CD4-positive, CD25-positive, alpha-beta regulatory T cell (primary cell): ENCODE data around the gene CPXM1. TPM values are rescaled to one million over a fixed set of nuclear protein-coding genes. Genes with fewer than 3 reads are reported as not detected.
"Not testable (repeated sequence)": the region's sequence is repeated elsewhere in the genome, so short reads cannot be mapped to it uniquely, and the experiment has no call there.

Experiments
- ATAC-seq, 2 donors: fragments of 150-1000 bp; cut with Tn5 transposase; one replicate each; pipeline ENCODE4 v1.10.0; 2021; ENCODE audit warnings: low read depth in 2 of 2, moderate number of reproducible peaks in 2 of 2, moderate library complexity in 1 of 2
- DNase-seq, 3 donors: peaks; one replicate each; pipeline versions ENCODE4 v3.0.0 to v3.0.0-alpha.2; 2012 to 2022; ENCODE audit warnings: mixed read lengths in 1 of 3
- H3K27ac ChIP-seq: one replicate; pipeline ENCODE4 v1.7.0; 2013; ENCODE audit warnings: mild to moderate bottlenecking, low read length; ENCODE audit not compliant: insufficient read depth, poor library complexity, severe bottlenecking
- H3K27me3 ChIP-seq: one replicate; pipeline ENCODE4 v1.7.0; 2013; ENCODE audit warnings: low read length; ENCODE audit not compliant: control insufficient read depth, insufficient read depth
- H3K36me3 ChIP-seq: one replicate; pipeline ENCODE4 v1.7.0; 2013; ENCODE audit warnings: mild to moderate bottlenecking, low read length, moderate library complexity; ENCODE audit not compliant: control insufficient read depth, insufficient read depth
- H3K4me1 ChIP-seq: 2 replicates; pipeline ENCODE4 v1.7.0; 2013; ENCODE audit warnings: mild to moderate bottlenecking, low read length; ENCODE audit not compliant: insufficient read depth, control insufficient read depth, poor library complexity, severe bottlenecking
- H3K4me3 ChIP-seq: one replicate; pipeline ENCODE4 v1.7.0; 2013; ENCODE audit warnings: low read depth, mild to moderate bottlenecking, low read length, moderate library complexity
- H3K9me3 ChIP-seq, 2 experiments: 1 replicate in 1 of 2; 2 replicates in 1 of 2; pipeline ENCODE4 v1.7.0; 2013; ENCODE audit warnings: low read length in 2 of 2, mild to moderate bottlenecking in 1 of 2, moderate library complexity in 1 of 2; ENCODE audit not compliant: control insufficient read depth in 2 of 2
- H3K27ac Mint-ChIP-seq, 3 donors: one replicate each; pipeline ENCODE4 v1.8.0; 2020 to 2022; ENCODE audit warnings: mild to moderate bottlenecking in 3 of 3, mixed read lengths in 3 of 3, moderate library complexity in 2 of 3
- H3K27me3 Mint-ChIP-seq: one replicate; pipeline ENCODE4 v1.8.0; 2022; ENCODE audit warnings: mild to moderate bottlenecking, mixed read lengths
- H3K36me3 Mint-ChIP-seq: one replicate; pipeline ENCODE4 v1.8.0; 2020; ENCODE audit warnings: mixed read lengths
- H3K4me1 Mint-ChIP-seq, 4 donors: one replicate each; pipeline ENCODE4 v1.8.0; 2020 to 2022; ENCODE audit warnings: mixed read lengths in 4 of 4, mild to moderate bottlenecking in 1 of 4
- H3K4me3 Mint-ChIP-seq, 4 donors: one replicate each; pipeline ENCODE4 v1.8.0; 2020 to 2022; ENCODE audit warnings: mild to moderate bottlenecking in 4 of 4, mixed read lengths in 4 of 4, moderate library complexity in 3 of 4
- H3K9me3 Mint-ChIP-seq, 7 donors: one replicate each; pipeline ENCODE4 v1.8.0; 2020 to 2022; ENCODE audit warnings: mixed read lengths in 7 of 7, mild to moderate bottlenecking in 3 of 7, moderate library complexity in 2 of 7
- polyA plus RNA-seq, 4 donors: library from polyadenylated mRNA; unstranded; fragments of 300-500 nt; fragmentation: Illumina TruSeq; gene quantifications; one replicate each; pipeline ENCODE4 v1.2.3, GENCODE V29; 2021
- total RNA-seq: library from RNA; stranded (reverse); gene quantifications from one replicate; pipeline ENCODE4 v1.2.3, GENCODE V29; 2022

Gene CPXM1
- total and polyA plus RNA-seq, 5 donors from 2014 or later: 0.10 to 1.2 TPM; not detected in 3

DNA sequence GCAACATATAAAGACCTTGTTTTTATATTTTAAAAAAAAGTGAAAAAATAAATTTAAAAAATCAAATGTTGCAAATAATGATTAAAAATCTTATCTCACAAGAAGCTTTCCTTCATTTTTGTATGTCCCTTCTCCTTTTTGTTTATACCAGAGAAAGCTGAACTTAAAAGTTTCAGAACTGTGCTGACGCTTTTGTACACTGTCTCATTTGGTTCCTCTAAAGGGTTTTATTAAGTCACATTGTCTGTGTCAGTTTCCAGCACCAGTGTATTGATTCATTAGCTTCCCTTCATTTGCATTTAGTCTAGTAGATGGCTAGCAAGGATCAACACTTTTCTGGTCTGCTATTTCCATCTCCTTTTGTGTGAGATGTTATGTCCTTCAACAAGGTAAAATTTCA, 33.3 kb upstream of the CPXM1 start:
- H3K27ac Mint-ChIP-seq: no peak overlapping the region
- peaks cover 0 to 16% (median 7%) of the 10 kb centered on the region in 4 donors for H3K4me1 Mint-ChIP-seq
- no peaks in the 10 kb centered on the region for H3K27me3 ChIP-seq
- H3K9me3 Mint-ChIP-seq: no peaks in the 10 kb centered on the region
- peaks cover 16% of the 10 kb centered on the region for H3K36me3 Mint-ChIP-seq
- peak overlapping the region in 1 of 4 donors; percentile 80 for H3K4me3 Mint-ChIP-seq
- no peaks in the 10 kb centered on the region for H3K4me1 ChIP-seq
- peaks cover 7% of the 10 kb centered on the region for H3K27me3 Mint-ChIP-seq
- peaks cover 4% of the 10 kb centered on the region for H3K36me3 ChIP-seq
- DNase-seq: no peak
- H3K27ac ChIP-seq: no peak overlapping the region
- H3K4me3 ChIP-seq: no peak overlapping the region
- ATAC-seq: no peak
- H3K9me3 ChIP-seq: no peaks in the 10 kb centered on the region

GRCh38 chr20:2831206-2831605, 30.8 kb upstream of the CPXM1 start:
- not testable (repeated sequence) for ATAC-seq, H3K36me3 Mint-ChIP-seq, H3K27ac ChIP-seq, H3K4me3 Mint-ChIP-seq, DNase-seq, H3K4me1 ChIP-seq, H3K9me3 Mint-ChIP-seq, H3K9me3 ChIP-seq, H3K27me3 ChIP-seq, H3K4me3 ChIP-seq, H3K27ac Mint-ChIP-seq, H3K36me3 ChIP-seq, H3K4me1 Mint-ChIP-seq
- peaks cover 31% of the 10 kb centered on the region for H3K27me3 Mint-ChIP-seq

- Histone ChIP-seq H3K27me3 (peaks cover 9% of the 10 kb centered on the region), H3K4me3 (no peak overlapping the region), H3K36me3 (no peaks in the 10 kb centered on the region), H3K27ac (no peak overlapping the region), H3K9me3 (no peaks in the 10 kb centered on the region), H3K4me1 (peaks cover 5% of the 10 kb centered on the region)
- no peaks in the 10 kb centered on the region for H3K9me3 Mint-ChIP-seq
- no peak overlapping the region for H3K4me3 Mint-ChIP-seq
- H3K27me3 Mint-ChIP-seq: peaks cover 37% of the 10 kb centered on the region
- H3K27ac Mint-ChIP-seq: no peak overlapping the region
- ATAC-seq (no peak), DNase-seq (no peak)
- no peaks in the 10 kb centered on the region for H3K36me3 Mint-ChIP-seq
- peaks cover 4 to 12% (median 8%) of the 10 kb centered on the region in 4 donors for H3K4me1 Mint-ChIP-seq
Observed at GRCh38 chr20:2829376-2829775, 28.9 kb upstream of the CPXM1 start.

DNA sequence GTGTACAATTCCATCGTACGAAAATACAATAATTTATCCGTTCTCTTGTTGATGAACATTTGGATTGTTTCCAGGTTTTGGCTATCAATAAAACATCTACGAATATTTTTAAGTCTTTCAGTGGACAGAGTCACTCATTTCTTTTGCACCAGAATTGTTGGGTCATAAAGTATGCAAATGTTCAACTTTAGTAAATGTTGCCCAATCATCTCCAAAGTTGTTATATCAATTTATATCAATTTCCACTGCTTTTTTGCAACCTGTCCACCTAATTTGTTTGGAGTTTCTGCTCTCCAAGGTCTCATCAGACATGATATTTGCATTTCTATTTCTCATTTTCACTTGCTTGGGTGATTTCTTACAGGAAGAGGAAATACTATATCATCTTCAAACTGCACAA, 26.2 kb upstream of the CPXM1 start:
- H3K27ac ChIP-seq: no peak overlapping the region
- ATAC-seq (no peak), DNase-seq (no peak)
- no peaks in the 10 kb centered on the region for H3K36me3 ChIP-seq
- H3K9me3 ChIP-seq: no peaks in the 10 kb centered on the region
- H3K27me3 ChIP-seq: peaks cover 10% of the 10 kb centered on the region
- Mint-ChIP-seq H3K36me3 (no peaks in the 10 kb centered on the region), H3K4me1 (peaks cover 8 to 18% (median 11%) of the 10 kb centered on the region in 4 donors), H3K27ac (no peak overlapping the region), H3K4me3 (no peak overlapping the region), H3K27me3 (peaks cover 43% of the 10 kb centered on the region), H3K9me3 (no peaks in the 10 kb centered on the region)
- peaks cover 12% of the 10 kb centered on the region for H3K4me1 ChIP-seq
- H3K4me3 ChIP-seq: no peak overlapping the region

GRCh38 chr20:2825761-2826160, 25.3 kb upstream of the CPXM1 start:
- peaks cover 8 to 21% (median 11%) of the 10 kb centered on the region in 4 donors for H3K4me1 Mint-ChIP-seq
- H3K27me3 Mint-ChIP-seq: peaks cover 45% of the 10 kb centered on the region
- Histone ChIP-seq H3K27ac (no peak overlapping the region), H3K36me3 (no peaks in the 10 kb centered on the region), H3K4me1 (peaks cover 20% of the 10 kb centered on the region), H3K9me3 (no peaks in the 10 kb centered on the region), H3K27me3 (peaks cover 11% of the 10 kb centered on the region), H3K4me3 (peak overlapping the region; percentile 4)
- H3K9me3 Mint-ChIP-seq: no peaks in the 10 kb centered on the region
- H3K4me3 Mint-ChIP-seq: peak overlapping the region in 3 of 4 donors; percentile 33 to 55 (median 47)
- DNase-seq: peak in 1 of 3 donors; percentile 15
- ATAC-seq: no peak
- H3K36me3 Mint-ChIP-seq: no peaks in the 10 kb centered on the region
- H3K27ac Mint-ChIP-seq: no peak overlapping the region

DNA sequence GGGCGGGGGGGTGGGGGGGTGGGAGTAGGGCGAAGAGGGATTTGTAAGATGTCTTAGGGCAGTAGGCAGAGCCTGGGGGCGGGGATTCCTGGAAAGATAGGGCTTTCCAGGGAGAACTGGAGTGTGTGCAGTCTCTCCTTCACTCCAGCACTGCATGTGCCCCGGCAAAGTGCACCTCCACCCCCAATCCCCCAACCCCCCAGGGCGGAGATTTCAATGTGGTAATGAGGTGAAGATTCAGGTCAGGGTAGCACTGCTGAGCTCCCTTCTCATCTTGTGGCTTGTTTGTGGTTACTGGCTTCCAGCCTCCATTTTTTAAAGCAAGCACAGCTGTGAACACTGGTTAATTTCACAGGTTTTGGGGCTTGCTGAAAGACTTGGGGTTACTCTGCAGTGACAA, 21.6 kb upstream of the CPXM1 start:
- Histone ChIP-seq H3K27me3 (peaks cover 18% of the 10 kb centered on the region), H3K4me1 (peaks cover 20% of the 10 kb centered on the region), H3K4me3 (peak overlapping the region; percentile 32), H3K27ac (no peak overlapping the region), H3K36me3 (no peaks in the 10 kb centered on the region), H3K9me3 (no peaks in the 10 kb centered on the region)
- Mint-ChIP-seq H3K36me3 (no peaks in the 10 kb centered on the region), H3K27me3 (peaks cover 47% of the 10 kb centered on the region), H3K9me3 (peaks cover 0 to 3% (median 0%) of the 10 kb centered on the region in 7 donors), H3K4me1 (peaks cover 8 to 23% (median 16%) of the 10 kb centered on the region in 4 donors), H3K4me3 (peak overlapping the region in 2 of 4 donors; percentile 13 to 62), H3K27ac (no peak overlapping the region)
- peak in 2 of 3 donors; percentile 32 to 53 for DNase-seq
- ATAC-seq: peak; percentile 55 to 67

- Mint-ChIP-seq H3K36me3 (no peaks in the 10 kb centered on the region), H3K9me3 (peaks cover 0 to 3% (median 0%) of the 10 kb centered on the region in 7 donors), H3K4me1 (peaks cover 8 to 19% (median 14%) of the 10 kb centered on the region in 4 donors), H3K27ac (no peak overlapping the region), H3K4me3 (peak overlapping the region in 3 of 4 donors; percentile 62 to 75 (median 68)), H3K27me3 (peaks cover 42% of the 10 kb centered on the region)
- peaks cover 20% of the 10 kb centered on the region for H3K4me1 ChIP-seq
- H3K27ac ChIP-seq: no peak overlapping the region
- ATAC-seq: no peak
- peaks cover 11% of the 10 kb centered on the region for H3K27me3 ChIP-seq
- H3K36me3 ChIP-seq: no peaks in the 10 kb centered on the region
- no peaks in the 10 kb centered on the region for H3K9me3 ChIP-seq
- DNase-seq: no peak
- H3K4me3 ChIP-seq: no peak overlapping the region
Observed at GRCh38 chr20:2820896-2821869, 20.8 kb upstream of the CPXM1 start.
